SK-N-SH (cell line): ENCODE results near the gene CELSR1. TPM values are rescaled to one million over a fixed set of nuclear protein-coding genes. Genes with fewer than 3 reads are reported as not detected.

Source experiments
- CTCF ChIA-PET: fragments of 300-600, 350-600 bp; formaldehyde crosslinking; extraction: SDS; loops from one replicate; lab custom pipeline; 2021; lab: Yijun Ruan, JAX
- POLR2A ChIA-PET: fragments of 350-600 bp; sonication (Branson Sonifier 250); formaldehyde crosslinking; extraction: SDS; loops from one replicate; lab custom pipeline; 2020; ENCODE audit warnings: antibody characterized with exemption, inconsistent platforms; lab: Yijun Ruan, JAX
- DNase-seq: peaks from one replicate; pipeline ENCODE4 v3.0.0; 2012
- H2AFZ ChIP-seq: fragments of 200-600 bp; sonication (generic); 2 replicates; pipeline ENCODE4 v1.8.1; 2016; ENCODE audit warnings: antibody characterized with exemption, mild to moderate bottlenecking, low read depth
- H3F3A ChIP-seq: fragments of 200-600 bp; sonication (generic); replicated peaks from 2 replicates; pipeline ENCODE3; 2016; ENCODE audit warnings: antibody characterized with exemption, mild to moderate bottlenecking; ENCODE audit not compliant: insufficient read depth
- H3K27ac ChIP-seq, 2 experiments: fragments of 200-500 bp in 1 of 2; fragments of 200-600 bp in 1 of 2; sonication (Bioruptor generic) in 1 of 2; sonication (generic), shearing (Covaris generic) in 1 of 2; 2 replicates each; pipeline versions ENCODE4 v1.5.1 to v1.6.1; 2014 to 2016; ENCODE audit warnings: low read depth in 2 of 2, inconsistent platforms in 1 of 2, low read length in 1 of 2, mild to moderate bottlenecking in 1 of 2, mixed read lengths in 1 of 2
- H3K27me3 ChIP-seq: fragments of 200-600 bp; sonication (generic), shearing (Covaris generic); 2 replicates; pipeline ENCODE4 v1.6.1; 2016; ENCODE audit warnings: mixed run types; ENCODE audit not compliant: insufficient read depth
- H3K36me3 ChIP-seq, 2 experiments: fragments of 200-500 bp in 1 of 2; fragments of 200-600 bp in 1 of 2; sonication (Bioruptor generic) in 1 of 2; sonication (generic) in 1 of 2; replicated peaks in 1 of 2; 2 replicates each; pipeline versions ENCODE3 to v1.5.1; 2014 to 2016; ENCODE audit warnings: low read length in 1 of 2, mild to moderate bottlenecking in 1 of 2; ENCODE audit not compliant: insufficient read depth in 2 of 2, control insufficient read depth in 1 of 2
- H3K4me1 ChIP-seq, 2 experiments: fragments of 200-500 bp in 1 of 2; fragments of 200-600 bp in 1 of 2; sonication (Bioruptor generic) in 1 of 2; sonication (generic), shearing (Covaris generic) in 1 of 2; 2 replicates each; pipeline versions ENCODE4 v1.5.1 to v1.6.1; 2014 to 2016; ENCODE audit warnings: low read depth in 1 of 2, low read length in 1 of 2, mixed run types in 1 of 2; ENCODE audit not compliant: insufficient read depth in 2 of 2, control insufficient read depth in 1 of 2
- H3K4me2 ChIP-seq: fragments of 200-600 bp; sonication (generic), shearing (Covaris generic); 2 replicates; pipeline ENCODE4 v1.6.1; 2017; ENCODE audit warnings: mixed run types
- H3K4me3 ChIP-seq, 2 experiments: fragments of 200-500 bp in 1 of 2; fragments of 200-600 bp in 1 of 2; sonication (Bioruptor generic) in 1 of 2; sonication (generic), shearing (Covaris generic) in 1 of 2; 2 replicates each; pipeline versions ENCODE4 v1.5.1 to v1.8.1; 2014 to 2016; ENCODE audit warnings: low read depth in 2 of 2, inconsistent platforms in 1 of 2, low read length in 1 of 2, mild to moderate bottlenecking in 1 of 2, mixed read lengths in 1 of 2, moderate library complexity in 1 of 2
- H3K79me2 ChIP-seq: fragments of 200-600 bp; sonication (generic); 2 replicates; pipeline ENCODE4 v1.8.1; 2017; ENCODE audit warnings: mild to moderate bottlenecking; ENCODE audit not compliant: insufficient read depth
- H3K9ac ChIP-seq: fragments of 200-600 bp; sonication (generic); 2 replicates; pipeline ENCODE4 v1.6.1; 2017; ENCODE audit warnings: mixed run types
- H3K9me2 ChIP-seq: fragments of 200-600 bp; sonication (generic); 2 replicates; pipeline ENCODE4 v1.6.1; 2017; ENCODE audit warnings: mixed run types
- H3K9me3 ChIP-seq: fragments of 200-600 bp; sonication (generic); 2 replicates; pipeline ENCODE4 v1.6.1; 2017; ENCODE audit warnings: mixed run types, mild to moderate bottlenecking, moderate library complexity
- H4K20me1 ChIP-seq: fragments of 200-600 bp; sonication (generic); 2 replicates; pipeline ENCODE4 v1.6.1; 2017; ENCODE audit warnings: mild to moderate bottlenecking, mixed run types; ENCODE audit not compliant: insufficient read depth
- CHD2 ChIP-seq: fragments of 150-350 bp; IDR thresholded peaks from 2 replicates; pipeline ENCODE4 v1.6.1; 2018; ENCODE audit warnings: low read length; ENCODE audit not compliant: partially characterized antibody
- CTCF ChIP-seq: fragments of 200-600 bp; sonication (generic); IDR thresholded peaks from 2 replicates; pipeline ENCODE4 v1.6.1; 2017; ENCODE audit warnings: antibody characterized with exemption, mild to moderate bottlenecking, moderate library complexity
- EZH2phosphoT487 ChIP-seq: fragments of 200-600 bp; sonication (generic); IDR thresholded peaks from 2 replicates; pipeline ENCODE4 v1.6.1; 2017; ENCODE audit warnings: low read depth, mixed run types, mild to moderate bottlenecking, antibody characterized with exemption, moderate library complexity, borderline replicate concordance
- FOSL2 ChIP-seq: IDR thresholded peaks from 2 replicates; pipeline ENCODE4 v1.4.0; 2012; ENCODE audit warnings: low read depth, mild to moderate bottlenecking, moderate library complexity, borderline replicate concordance
- FOXJ3 ChIP-seq: sonication (generic); formaldehyde crosslinking; IDR thresholded peaks from 2 replicates; pipeline ENCODE4 v1.5.1; 2020; ENCODE audit warnings: mild to moderate bottlenecking, missing genetic modification reagents
- GABPA ChIP-seq: IDR thresholded peaks from 2 replicates; pipeline ENCODE4 v1.4.0; 2012; ENCODE audit warnings: low read depth, mild to moderate bottlenecking
- GATA2 ChIP-seq: sonication (generic); formaldehyde crosslinking; IDR thresholded peaks from 2 replicates; pipeline ENCODE4 v1.5.0; 2020; ENCODE audit warnings: mild to moderate bottlenecking, missing genetic modification reagents
- JUND ChIP-seq: IDR thresholded peaks from 2 replicates; pipeline ENCODE4 v1.4.0; 2012
- NRF1 ChIP-seq: IDR thresholded peaks from 2 replicates; pipeline ENCODE4 v1.6.1; 2012; ENCODE audit warnings: low read depth, mild to moderate bottlenecking, low read length
- PBX3 ChIP-seq: IDR thresholded peaks from 2 replicates; pipeline ENCODE4; 2012
- RCOR1 ChIP-seq: fragments of 150-350 bp; IDR thresholded peaks from 2 replicates; pipeline ENCODE4 v1.6.1; 2017; ENCODE audit warnings: antibody characterized with exemption, low read length
- REST ChIP-seq: IDR thresholded peaks from 2 replicates; pipeline ENCODE4 v1.6.1; 2012; ENCODE audit warnings: mild to moderate bottlenecking, low read depth, low read length, moderate library complexity
- RXRA ChIP-seq: IDR thresholded peaks from 2 replicates; pipeline ENCODE4 v1.4.0; 2012; ENCODE audit warnings: low read depth, mild to moderate bottlenecking, borderline replicate concordance
- YY1 ChIP-seq: IDR thresholded peaks from 2 replicates; pipeline ENCODE4 v1.4.0; 2012; ENCODE audit warnings: low read depth, mild to moderate bottlenecking
- ZBTB33 ChIP-seq: IDR thresholded peaks from 2 replicates; pipeline ENCODE4 v1.4.0; 2012; ENCODE audit warnings: low read depth, borderline replicate concordance
- WGBS: methylation state at CpG from one replicate; pipeline ENCODE4 v1.1.6; 2017; ENCODE audit warnings: low lambda C conversion rate; 5-methylcytosine and 5-hydroxymethylcytosine counted together
- polyA plus RNA-seq, 3 experiments: library from polyadenylated mRNA; depleted of rRNA; stranded (reverse); fragments of >200 nt; gene quantifications; 2 replicates each; pipeline ENCODE4 v1.2.3, GENCODE V29; 2012
- TF ChIP-seq, protein P1 (sequence below): fragments of 150-350 bp; IDR thresholded peaks from 2 replicates; pipeline ENCODE4 v1.6.1; 2016; ENCODE audit warnings: mild to moderate bottlenecking, low read depth, low read length

Gene CELSR1
- polyA plus RNA-seq, 1 of the 3 experiments (the other 2 are of a cell fraction) = 5.0 TPM

DNA sequence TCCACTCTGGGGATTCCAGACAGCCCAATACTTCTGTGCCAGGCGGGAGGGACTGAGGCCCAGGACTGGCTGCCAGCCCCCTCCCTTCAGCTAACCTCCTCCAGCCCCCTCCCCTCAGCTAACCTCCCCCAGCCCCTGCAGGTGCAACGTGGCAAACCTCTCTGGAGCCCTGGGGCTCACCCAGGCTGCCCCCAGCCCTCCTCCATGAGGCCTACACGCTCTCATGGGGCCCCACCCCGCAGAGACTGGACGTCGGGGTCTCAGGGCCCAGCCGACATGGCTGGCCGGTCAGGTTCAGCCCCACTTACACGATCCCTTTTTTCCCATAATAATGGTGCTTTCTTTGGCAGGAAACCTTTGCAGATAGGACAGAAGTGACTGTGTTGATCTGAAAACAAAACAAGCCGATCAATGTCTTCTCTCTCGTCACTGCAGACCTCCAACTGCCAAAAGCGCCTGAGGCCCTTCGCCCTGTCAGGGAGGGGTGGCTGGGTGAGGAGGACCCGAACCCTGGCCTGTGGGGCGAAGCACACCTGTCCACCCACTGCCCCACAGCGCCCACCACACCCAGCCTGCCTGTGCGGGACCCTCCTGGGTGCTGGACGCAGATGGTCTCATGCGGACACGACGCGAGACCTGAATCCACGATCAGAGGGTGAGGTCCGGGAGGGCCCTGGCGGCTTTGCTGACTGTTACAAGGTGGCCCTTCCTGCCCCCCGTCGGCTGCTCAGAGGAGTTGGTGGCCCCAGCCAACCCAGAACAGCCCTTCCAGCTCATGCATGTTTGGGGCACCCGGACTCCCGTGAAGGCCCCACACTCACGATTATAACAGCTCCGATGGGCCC is 168.3 kb downstream of the CELSR1 start:
- Histone ChIP-seq H3K27me3 (no peaks in the 10 kb centered on the region), H2AFZ (no peak overlapping the region), H4K20me1 (no peaks in the 10 kb centered on the region), H3K9me3 (no peaks in the 10 kb centered on the region), H3K79me2 (no peaks in the 10 kb centered on the region), H3K4me1 (no peaks in the 10 kb centered on the region; a peak in 1 of 4 replicates), H3K4me2 (no peak overlapping the region), H3F3A (no peaks in the 10 kb centered on the region), H3K9me2 (no peaks in the 10 kb centered on the region), H3K27ac (no peak overlapping the region), H3K4me3 (no peak overlapping the region), H3K36me3 (no peaks in the 10 kb centered on the region), H3K9ac (no peak overlapping the region)
- no peak for TF ChIP-seq REST
- TF ChIP-seq EZH2phosphoT487 = no peak
- TF ChIP-seq FOSL2 = no peak
- TF ChIP-seq, protein P1, sequence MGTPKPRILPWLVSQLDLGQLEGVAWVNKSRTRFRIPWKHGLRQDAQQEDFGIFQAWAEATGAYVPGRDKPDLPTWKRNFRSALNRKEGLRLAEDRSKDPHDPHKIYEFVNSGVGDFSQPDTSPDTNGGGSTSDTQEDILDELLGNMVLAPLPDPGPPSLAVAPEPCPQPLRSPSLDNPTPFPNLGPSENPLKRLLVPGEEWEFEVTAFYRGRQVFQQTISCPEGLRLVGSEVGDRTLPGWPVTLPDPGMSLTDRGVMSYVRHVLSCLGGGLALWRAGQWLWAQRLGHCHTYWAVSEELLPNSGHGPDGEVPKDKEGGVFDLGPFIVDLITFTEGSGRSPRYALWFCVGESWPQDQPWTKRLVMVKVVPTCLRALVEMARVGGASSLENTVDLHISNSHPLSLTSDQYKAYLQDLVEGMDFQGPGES = no peak
- no peak for TF ChIP-seq YY1
- TF ChIP-seq CTCF = no peak
- TF ChIP-seq RXRA = no peak
- TF ChIP-seq CHD2 = no peak
- no peak for TF ChIP-seq FOXJ3 (CRISPR knock-in tag)
- TF ChIP-seq GABPA = no peak
- no peak for TF ChIP-seq JUND
- TF ChIP-seq RCOR1 = no peak
- TF ChIP-seq ZBTB33 = no peak
- TF ChIP-seq PBX3 = no peak
- TF ChIP-seq GATA2 (CRISPR knock-in tag) = no peak
- no peak for TF ChIP-seq NRF1
- DNase-seq = no peak
- 82% methylated on average over 22 of the region's 31 CpGs for whole genome bisulfite sequencing
- POLR2A ChIA-PET = no interaction called here
- CTCF ChIA-PET = interaction anchor here (1.2 to 3.2 kb wide), 6 partner anchors 11 to 174 kb away, joined by 3 to 105 read pairs (median 16); no protein-coding TSS in a partner anchor
